D721Med (cell line): Measurements from ENCODE around the gene SMIM12.

ENCODE experiments used
- DNase-seq: peaks from one replicate; pipeline ENCODE4 v3.0.0; 2011; ENCODE audit warnings: low spot score; ENCODE audit not compliant: insufficient read length
- FAIRE-seq: peaks from 2 replicates; lab custom pipeline; 2011; peaks lifted over from hg19 to GRCh38; lab: Jason Lieb, UNC
- TF ChIP-seq, protein P1 (sequence below): IDR thresholded peaks from 2 replicates; pipeline ENCODE4 v1.5.1; 2012; ENCODE audit warnings: mild to moderate bottlenecking, control low read depth; ENCODE audit not compliant: insufficient read depth; ENCODE audit errors: missing control alignments

Gene SMIM12

DNA sequence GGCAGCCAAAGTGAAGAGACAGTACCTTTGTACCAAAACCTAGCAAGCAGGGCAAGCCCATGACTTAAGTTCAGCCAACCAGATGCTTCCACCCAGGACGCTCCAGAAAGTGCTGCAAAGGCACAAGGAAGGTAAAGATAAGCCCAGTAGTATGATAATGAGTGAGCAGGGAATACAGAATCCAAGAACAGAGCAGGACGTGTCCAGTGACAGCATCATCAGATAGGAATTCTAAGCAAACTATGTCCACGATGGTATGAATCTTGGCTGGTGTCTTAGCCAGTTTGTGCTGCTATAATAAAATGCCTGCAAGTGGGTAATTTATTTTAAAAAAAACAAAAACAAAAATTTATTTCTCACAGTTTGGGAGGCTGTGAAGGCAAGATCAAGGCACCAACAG lies 53.2 kb downstream of the SMIM12 start:
- no peak for DNase-seq
- FAIRE-seq, result no peak
- TF ChIP-seq, protein P1, sequence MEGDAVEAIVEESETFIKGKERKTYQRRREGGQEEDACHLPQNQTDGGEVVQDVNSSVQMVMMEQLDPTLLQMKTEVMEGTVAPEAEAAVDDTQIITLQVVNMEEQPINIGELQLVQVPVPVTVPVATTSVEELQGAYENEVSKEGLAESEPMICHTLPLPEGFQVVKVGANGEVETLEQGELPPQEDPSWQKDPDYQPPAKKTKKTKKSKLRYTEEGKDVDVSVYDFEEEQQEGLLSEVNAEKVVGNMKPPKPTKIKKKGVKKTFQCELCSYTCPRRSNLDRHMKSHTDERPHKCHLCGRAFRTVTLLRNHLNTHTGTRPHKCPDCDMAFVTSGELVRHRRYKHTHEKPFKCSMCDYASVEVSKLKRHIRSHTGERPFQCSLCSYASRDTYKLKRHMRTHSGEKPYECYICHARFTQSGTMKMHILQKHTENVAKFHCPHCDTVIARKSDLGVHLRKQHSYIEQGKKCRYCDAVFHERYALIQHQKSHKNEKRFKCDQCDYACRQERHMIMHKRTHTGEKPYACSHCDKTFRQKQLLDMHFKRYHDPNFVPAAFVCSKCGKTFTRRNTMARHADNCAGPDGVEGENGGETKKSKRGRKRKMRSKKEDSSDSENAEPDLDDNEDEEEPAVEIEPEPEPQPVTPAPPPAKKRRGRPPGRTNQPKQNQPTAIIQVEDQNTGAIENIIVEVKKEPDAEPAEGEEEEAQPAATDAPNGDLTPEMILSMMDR, result no peak

DNA sequence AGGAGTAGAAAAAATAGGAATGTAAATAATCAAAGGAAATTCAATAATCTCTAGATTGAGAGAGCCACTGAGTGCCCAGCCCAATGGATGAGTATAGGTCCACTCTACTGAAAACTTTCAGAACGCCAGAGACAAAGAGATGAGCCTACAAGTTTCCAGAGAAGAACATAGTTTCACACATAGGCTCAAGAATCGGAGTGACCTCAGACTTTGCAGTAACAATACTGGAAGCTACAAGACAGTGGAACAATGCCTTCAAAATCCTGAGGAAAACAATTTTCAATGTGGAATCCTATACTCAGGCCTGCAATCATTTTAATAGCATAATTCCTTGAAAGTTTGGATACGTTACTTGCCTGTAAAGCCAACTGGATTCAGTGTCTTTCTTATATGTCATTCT lies 55.8 kb downstream of the SMIM12 start:
- DNase-seq (no peak), FAIRE-seq (no peak)
- TF ChIP-seq, protein P1, result no peak
